ENCODE data around the gene WDFY4.

DNA sequence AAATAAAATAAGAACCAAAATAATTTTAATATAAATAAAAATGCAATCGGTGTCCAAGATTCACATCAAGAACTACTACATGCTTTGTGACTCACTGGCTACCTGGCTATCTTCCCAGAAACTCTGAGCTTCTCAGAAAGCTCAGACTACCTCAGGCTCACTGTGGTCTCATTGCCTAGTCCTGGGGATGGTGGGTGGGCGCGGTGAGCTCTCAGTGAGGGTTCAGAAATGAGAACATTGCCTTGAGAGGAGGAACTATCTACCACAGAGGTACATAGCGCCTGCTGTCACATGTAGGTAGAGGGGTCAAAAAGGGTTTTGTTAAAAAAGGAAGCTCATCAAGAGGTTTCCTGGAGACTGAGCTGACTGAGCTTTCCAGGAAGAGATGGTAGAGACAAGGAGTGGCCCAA, 108.0 kb downstream of the WDFY4 start:
- no peak for TF ChIP-seq SOX6 (IDR thresholded peaks at IDR 0.05)
- no peak for TF ChIP-seq CREM (IDR thresholded peaks at IDR 0.05; ENCODE audit: low read depth)
- no peak for TF ChIP-seq ZEB2 (IDR thresholded peaks at IDR 0.05)
- no peak for TF ChIP-seq TCF7 (IDR thresholded peaks at IDR 0.05; ENCODE audit: borderline replicate concordance)
- no peak for TF ChIP-seq GABPB2 (CRISPR knock-in tag; conservative IDR thresholded peaks at IDR 0.05)
- TF ChIP-seq E4F1 (CRISPR knock-in tag; IDR thresholded peaks at IDR 0.05; ENCODE audit: borderline replicate concordance), result no peak
- no peak for TF ChIP-seq PATZ1 (CRISPR knock-in tag; IDR thresholded peaks at IDR 0.05; ENCODE audit: borderline replicate concordance)
- no peak for TF ChIP-seq NUFIP1 (IDR thresholded peaks at IDR 0.05; ENCODE audit: partially characterized antibody)
- no peak for TF ChIP-seq MXI1 (IDR thresholded peaks at IDR 0.05; ENCODE audit: low read depth, low read length)
- no peak for TF ChIP-seq PHF21A (IDR thresholded peaks at IDR 0.05; ENCODE audit: borderline replicate concordance, low read depth)
